OCI-LY1 (cell line): ENCODE data around the gene CNTNAP2.

ENCODE experiments used
- H2AFZ ChIP-seq: fragments of 200-600 bp; sonication (generic), shearing (Covaris generic); 2 replicates; pipeline ENCODE4 v1.6.0; 2014; ENCODE audit warnings: antibody characterized with exemption, mild to moderate bottlenecking, low read length
- H3F3A ChIP-seq: fragments of 200-600 bp; sonication (generic), shearing (Covaris generic); 2 replicates; pipeline ENCODE4 v1.6.0; 2014; ENCODE audit warnings: mild to moderate bottlenecking, antibody characterized with exemption, low read length, moderate library complexity; ENCODE audit not compliant: insufficient read depth
- H3K27ac ChIP-seq: fragments of 200-600 bp; sonication (generic); 2 replicates; pipeline ENCODE4 v1.5.1; 2014; ENCODE audit warnings: low read length, mixed run types, mild to moderate bottlenecking, low read depth; ENCODE audit not compliant: poor library complexity, severe bottlenecking
- H3K27me3 ChIP-seq: fragments of 200-600 bp; sonication (generic); 2 replicates; pipeline ENCODE4 v1.6.0; 2014; ENCODE audit warnings: antibody characterized with exemption, mild to moderate bottlenecking, low read length, moderate library complexity; ENCODE audit not compliant: insufficient read depth
- H3K36me3 ChIP-seq: fragments of 200-600 bp; sonication (generic); 2 replicates; pipeline ENCODE4 v1.6.1; 2014; ENCODE audit warnings: mild to moderate bottlenecking, antibody characterized with exemption, low read length, moderate library complexity, mixed read lengths; ENCODE audit not compliant: insufficient read depth
- H3K4me1 ChIP-seq: fragments of 200-600 bp; sonication (generic); 2 replicates; pipeline ENCODE4 v1.5.1; 2014; ENCODE audit warnings: mild to moderate bottlenecking, low read length, moderate library complexity; ENCODE audit not compliant: insufficient read depth, severe bottlenecking
- H3K4me2 ChIP-seq: fragments of 200-600 bp; sonication (generic), shearing (Covaris generic); 2 replicates; pipeline ENCODE4 v1.6.1; 2014; ENCODE audit warnings: low read length
- H3K4me3 ChIP-seq: fragments of 200-600 bp; sonication (generic); 2 replicates; pipeline ENCODE4 v1.5.1; 2014; ENCODE audit warnings: low read length, low read depth, mild to moderate bottlenecking, mixed read lengths; ENCODE audit not compliant: poor library complexity, severe bottlenecking
- H3K79me2 ChIP-seq: fragments of 200-600 bp; shearing (Covaris generic); 2 replicates; pipeline ENCODE4 v1.6.1; 2016; ENCODE audit warnings: mixed run types, low read length, mixed read lengths; ENCODE audit not compliant: insufficient read depth
- H3K9ac ChIP-seq: fragments of 200-600 bp; sonication (generic), shearing (Covaris generic); 2 replicates; pipeline ENCODE4 v1.6.1; 2014; ENCODE audit warnings: mild to moderate bottlenecking, low read length, mixed read lengths
- H3K9me2 ChIP-seq: fragments of 200-600 bp; sonication (generic), shearing (Covaris generic); 2 replicates; pipeline ENCODE4 v1.6.1; 2014; ENCODE audit warnings: low read depth, mild to moderate bottlenecking, low read length, mixed read lengths
- H3K9me3 ChIP-seq: fragments of 200-600 bp; shearing (Covaris generic); 2 replicates; pipeline ENCODE4 v1.6.1; 2014; ENCODE audit warnings: low read length, mixed read lengths
- H4K20me1 ChIP-seq: fragments of 200-600 bp; sonication (generic), shearing (Covaris generic); 2 replicates; pipeline ENCODE4 v1.6.0; 2016; ENCODE audit warnings: mild to moderate bottlenecking, low read length; ENCODE audit not compliant: insufficient read depth
- EZH2 ChIP-seq: fragments of 200-600 bp; sonication (generic), shearing (Covaris generic); IDR thresholded peaks from 2 replicates; pipeline ENCODE4 v1.8.0; 2017; ENCODE audit warnings: borderline replicate concordance, mixed run types, mild to moderate bottlenecking, antibody characterized with exemption, low read length, moderate library complexity, mixed read lengths
- TF ChIP-seq, protein P1 (sequence below): fragments of 200-600 bp; sonication (generic), shearing (Covaris generic); IDR thresholded peaks from 2 replicates; pipeline ENCODE4 v1.5.1; 2017; ENCODE audit warnings: mild to moderate bottlenecking, antibody characterized with exemption, low read length, moderate library complexity, mixed read lengths

The CNTNAP2 gene

GRCh38 chr7:147523056-147523455 lies 1406.5 kb downstream of the CNTNAP2 start:
- Histone ChIP-seq H3F3A (no peaks in the 10 kb centered on the region), H3K79me2 (no peaks in the 10 kb centered on the region), H3K9me2 (no peaks in the 10 kb centered on the region), H3K27me3 (no peaks in the 10 kb centered on the region), H2AFZ (no peak overlapping the region), H3K9me3 (no peaks in the 10 kb centered on the region), H3K36me3 (no peaks in the 10 kb centered on the region), H3K4me1 (no peaks in the 10 kb centered on the region), H3K4me2 (no peak overlapping the region), H3K27ac (no peak overlapping the region), H3K9ac (no peak overlapping the region), H4K20me1 (no peaks in the 10 kb centered on the region), H3K4me3 (no peak overlapping the region)
- no peak for TF ChIP-seq EZH2
- TF ChIP-seq, protein P1, sequence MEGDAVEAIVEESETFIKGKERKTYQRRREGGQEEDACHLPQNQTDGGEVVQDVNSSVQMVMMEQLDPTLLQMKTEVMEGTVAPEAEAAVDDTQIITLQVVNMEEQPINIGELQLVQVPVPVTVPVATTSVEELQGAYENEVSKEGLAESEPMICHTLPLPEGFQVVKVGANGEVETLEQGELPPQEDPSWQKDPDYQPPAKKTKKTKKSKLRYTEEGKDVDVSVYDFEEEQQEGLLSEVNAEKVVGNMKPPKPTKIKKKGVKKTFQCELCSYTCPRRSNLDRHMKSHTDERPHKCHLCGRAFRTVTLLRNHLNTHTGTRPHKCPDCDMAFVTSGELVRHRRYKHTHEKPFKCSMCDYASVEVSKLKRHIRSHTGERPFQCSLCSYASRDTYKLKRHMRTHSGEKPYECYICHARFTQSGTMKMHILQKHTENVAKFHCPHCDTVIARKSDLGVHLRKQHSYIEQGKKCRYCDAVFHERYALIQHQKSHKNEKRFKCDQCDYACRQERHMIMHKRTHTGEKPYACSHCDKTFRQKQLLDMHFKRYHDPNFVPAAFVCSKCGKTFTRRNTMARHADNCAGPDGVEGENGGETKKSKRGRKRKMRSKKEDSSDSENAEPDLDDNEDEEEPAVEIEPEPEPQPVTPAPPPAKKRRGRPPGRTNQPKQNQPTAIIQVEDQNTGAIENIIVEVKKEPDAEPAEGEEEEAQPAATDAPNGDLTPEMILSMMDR: no peak

DNA sequence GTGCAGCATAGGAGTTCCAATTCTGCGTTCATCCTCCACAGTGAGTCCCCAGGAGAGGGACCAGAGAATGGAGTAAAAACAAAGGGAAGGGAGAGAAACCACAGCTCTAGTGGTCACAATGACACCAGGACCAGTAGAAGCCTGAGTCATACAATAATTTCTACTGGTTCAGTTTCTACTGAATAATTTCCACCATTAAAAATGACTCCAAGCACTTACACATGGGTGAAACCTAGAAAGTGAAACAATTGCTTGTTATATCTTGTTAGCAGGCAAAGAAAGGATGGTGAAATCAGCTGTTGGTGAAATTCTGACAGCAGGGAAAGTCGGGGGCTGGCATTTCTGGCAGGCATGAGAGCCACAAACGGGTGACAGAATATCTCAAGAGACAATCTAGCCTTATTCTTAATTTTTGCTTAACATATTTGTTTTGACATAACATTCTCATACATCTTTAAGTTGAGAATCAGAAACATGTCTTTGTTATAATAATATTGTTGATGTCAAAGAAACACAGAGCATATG lies 1408.2 kb downstream of the CNTNAP2 start:
- no peaks in the 10 kb centered on the region for H3F3A ChIP-seq
- H3K4me2 ChIP-seq: no peak overlapping the region
- H3K27ac ChIP-seq: no peak overlapping the region
- TF ChIP-seq, protein P1: no peak
- TF ChIP-seq EZH2: no peak
- no peaks in the 10 kb centered on the region for H4K20me1 ChIP-seq
- no peak overlapping the region for H3K9ac ChIP-seq
- H2AFZ ChIP-seq: no peak overlapping the region
- H3K4me1 ChIP-seq: no peaks in the 10 kb centered on the region
- no peaks in the 10 kb centered on the region for H3K9me3 ChIP-seq
- no peak overlapping the region for H3K4me3 ChIP-seq
- H3K36me3 ChIP-seq: no peaks in the 10 kb centered on the region
- H3K27me3 ChIP-seq: no peaks in the 10 kb centered on the region
- no peaks in the 10 kb centered on the region for H3K9me2 ChIP-seq
- no peaks in the 10 kb centered on the region for H3K79me2 ChIP-seq

DNA sequence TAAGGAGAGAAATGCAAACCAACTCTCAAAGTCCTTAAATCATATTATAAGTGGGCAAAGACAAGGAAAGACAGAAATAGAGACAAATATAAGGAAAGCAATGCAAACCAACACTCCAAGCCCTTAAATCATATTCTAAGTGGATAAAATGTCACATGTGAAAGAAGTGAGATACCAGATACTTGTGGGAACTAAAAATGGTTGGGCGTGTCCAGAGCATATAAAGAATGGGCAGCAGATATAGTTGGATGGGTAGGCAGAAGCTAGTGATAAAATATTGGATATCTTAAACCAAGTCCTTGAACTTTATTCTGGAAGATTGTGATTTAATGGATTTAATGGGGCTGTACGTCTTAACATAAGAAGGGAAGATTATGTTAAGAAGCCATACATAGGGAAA lies 1408.7 kb downstream of the CNTNAP2 start:
- Histone ChIP-seq H3K79me2 (no peaks in the 10 kb centered on the region), H3K27me3 (no peaks in the 10 kb centered on the region), H3K4me1 (no peaks in the 10 kb centered on the region), H3K9me3 (no peaks in the 10 kb centered on the region), H3K27ac (no peak overlapping the region), H3F3A (no peaks in the 10 kb centered on the region), H3K4me3 (no peak overlapping the region), H3K9me2 (no peaks in the 10 kb centered on the region), H3K4me2 (no peak overlapping the region), H3K9ac (no peak overlapping the region), H4K20me1 (no peaks in the 10 kb centered on the region), H2AFZ (no peak overlapping the region), H3K36me3 (no peaks in the 10 kb centered on the region)
- TF ChIP-seq EZH2: no peak
- TF ChIP-seq, protein P1: no peak
